RPMI8226 (cell line): ENCODE measurements around the gene BPIFB2.

Experiments used
- DNase-seq: peaks from one replicate; pipeline ENCODE4 v3.0.0-alpha.2; 2015

Gene BPIFB2

DNA sequence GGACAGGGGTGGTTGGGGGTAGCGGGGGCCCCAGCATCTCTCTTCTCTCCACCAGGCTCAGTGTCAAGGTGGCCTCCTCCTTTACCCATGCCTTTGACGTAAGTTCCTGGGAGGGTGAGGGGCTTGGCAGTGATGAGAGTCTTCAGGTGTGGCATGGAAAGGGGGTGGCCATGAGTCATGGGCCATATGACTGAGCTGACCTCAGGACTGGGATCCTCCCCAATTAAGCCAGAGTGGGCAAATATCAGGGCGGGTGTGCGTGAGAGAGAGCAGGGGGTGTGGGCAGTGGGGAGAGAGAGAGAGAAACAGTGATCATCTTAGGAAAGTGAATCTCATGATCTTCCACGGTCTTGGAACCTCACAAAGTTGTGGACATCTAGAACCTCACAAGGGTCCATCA is 63.7 kb downstream of the BPIFB2 start:
- no peak for DNase-seq

- DNase-seq, result no peak
Observed at GRCh38 chr20:33072362-33072761, 64.9 kb downstream of the BPIFB2 start.

DNA sequence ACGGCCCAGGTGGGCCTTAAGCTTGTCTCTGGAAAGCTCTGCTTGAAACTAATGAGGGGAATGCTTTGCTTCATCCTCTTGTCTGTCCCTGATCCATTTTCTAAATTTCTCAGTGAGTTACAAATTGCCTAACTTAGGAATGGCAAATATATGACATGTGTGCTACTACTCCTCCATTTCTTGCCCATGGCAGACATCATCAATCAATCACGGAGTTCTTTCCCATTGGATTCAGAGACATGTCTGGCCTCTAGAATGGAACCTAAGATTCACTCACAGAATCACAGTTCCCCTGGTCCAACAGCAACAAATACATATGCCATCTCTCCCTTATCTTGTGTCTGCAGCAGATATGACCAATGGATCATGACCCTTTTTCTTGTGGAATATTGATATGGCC is 65.3 kb downstream of the BPIFB2 start:
- DNase-seq, result no peak
